Measurements from ENCODE around the gene SOCS2. TPM values are rescaled to one million over a fixed set of nuclear protein-coding genes. Genes with fewer than 3 reads are reported as not detected.

Gene SOCS2
- 15.9 to 19.2 TPM (median 17.9 TPM) in 5 replicates for total RNA-seq (2022; extraction: Qiagen RNA extraction; ENCODE audit: low read depth)

GRCh38 chr12:93571925-93572711 lies at the start of gene SOCS2:
Gene SOCS2 (plus strand): TSS chr12:93572675. CDS start chr12:93572898, 223 bp downstream.

Other genes with a start within 250 kb of the SOCS2 start
- gene NUDT4, start 194.8 kb upstream of the SOCS2 start, total RNA-seq (2022; extraction: Qiagen RNA extraction; ENCODE audit: low read depth) = 24.0 to 33.3 TPM (median 30.1 TPM) in 5 replicates
- gene UBE2N, start 130.7 kb upstream of the SOCS2 start, total RNA-seq (2022; extraction: Qiagen RNA extraction; ENCODE audit: low read depth) = 147 to 186 TPM (median 163 TPM) in 5 replicates
- gene MRPL42, start 105.2 kb upstream of the SOCS2 start, total RNA-seq (2022; extraction: Qiagen RNA extraction; ENCODE audit: low read depth) = 47.4 to 55.8 TPM (median 50.2 TPM) in 5 replicates
- gene CRADD, start 104.7 kb downstream of the SOCS2 start, total RNA-seq (2022; extraction: Qiagen RNA extraction; ENCODE audit: low read depth) = 9.0 to 13.8 TPM (median 10.9 TPM) in 5 replicates

All from A549 treated with GW870086 at 1 μM for 4 hours (cell line).